Mesenteric fat pad (tissue), 1 donor: Measurements from ENCODE around the gene SERPINB10. TPM values are rescaled to one million over a fixed set of nuclear protein-coding genes. Genes with fewer than 3 reads are reported as not detected.

Experiments
- DNase-seq: peaks from one replicate; pipeline ENCODE4 v3.0.0-alpha.2; 2020; ENCODE audit warnings: low spot score
- long read RNA-seq: library from polyadenylated mRNA; unstranded; transcript quantifications from one replicate; pipeline ENCODE4 v2.0.0, GENCODE V29; 2020
- total RNA-seq: library from RNA; stranded (reverse); fragmentation: NEBNext Ultra II Directional; extraction: Animal tissue kit (Norgen Biotek cat#: 25700); gene quantifications from one replicate; pipeline ENCODE4 v1.2.1, GENCODE V29; 2021
- donor health status: DM: yes; HTN: yes; CAD: no.

Gene SERPINB10
- total RNA-seq: not detected
- long read RNA-seq, partial matches to known transcripts: 0 of 1 reads
- long read RNA-seq, other reads (novel, unspliced or antisense): 1 of 1 reads

GRCh38 chr18:63907664-63908063, at the start of gene SERPINB10:
Gene SERPINB10, plus strand, starts transcription at chr18:63907958. Its CDS starts 7,553 bp downstream, at chr18:63915511.
- no peak for DNase-seq

GRCh38 chr18:63858456-63858855, 49.3 kb upstream of the SERPINB10 start:
- DNase-seq: no peak

- no peak for DNase-seq
Observed at GRCh38 chr18:63859781-63860475, 47.8 kb upstream of the SERPINB10 start.

GRCh38 chr18:63860531-63860930, 47.2 kb upstream of the SERPINB10 start:
- DNase-seq: no peak

GRCh38 chr18:63867368-63868125, 40.2 kb upstream of the SERPINB10 start:
- DNase-seq: no peak

GRCh38 chr18:63868546-63868945, 39.2 kb upstream of the SERPINB10 start:
- DNase-seq: no peak

GRCh38 chr18:63869374-63869773, 38.4 kb upstream of the SERPINB10 start:
- no peak for DNase-seq

GRCh38 chr18:63869851-63870250, 37.9 kb upstream of the SERPINB10 start:
- DNase-seq: no peak

- no peak for DNase-seq
Observed at GRCh38 chr18:63871836-63872235, 35.9 kb upstream of the SERPINB10 start.

- DNase-seq: no peak
Observed at GRCh38 chr18:63872586-63872985, 35.2 kb upstream of the SERPINB10 start.

- no peak for DNase-seq
Observed at GRCh38 chr18:63878343-63878742, 29.4 kb upstream of the SERPINB10 start.

- DNase-seq: no peak
Observed at GRCh38 chr18:63878925-63879324, 28.8 kb upstream of the SERPINB10 start.

- no peak for DNase-seq
Observed at GRCh38 chr18:63879709-63880108, 28.0 kb upstream of the SERPINB10 start.

GRCh38 chr18:63881851-63882250, 25.9 kb upstream of the SERPINB10 start:
- no peak for DNase-seq

- DNase-seq: no peak
Observed at GRCh38 chr18:63882333-63883141, 25.2 kb upstream of the SERPINB10 start.

GRCh38 chr18:63883617-63884016, 24.1 kb upstream of the SERPINB10 start:
- DNase-seq: no peak

GRCh38 chr18:63887424-63887823, 20.3 kb upstream of the SERPINB10 start, which contains the start of gene SERPINB2:
Gene SERPINB2, plus strand, starts transcription at chr18:63887705. Its CDS starts 3,740 bp downstream, at chr18:63891445.
- DNase-seq: no peak

- no peak for DNase-seq
Observed at GRCh38 chr18:63888470-63889190, 19.1 kb upstream of the SERPINB10 start.

GRCh38 chr18:63889626-63890025, 18.1 kb upstream of the SERPINB10 start:
- DNase-seq: no peak

GRCh38 chr18:63890237-63890949, 17.4 kb upstream of the SERPINB10 start:
- DNase-seq: no peak
